CD4-positive, alpha-beta T cell treated with Interferon alpha-2 for 1 hour (primary cell): Measurements from ENCODE around the gene LDAH.

Experiments
- DNase-seq, 2 donors: peaks; one replicate each; pipeline ENCODE4 v3.0.0-alpha.2; 2020 to 2022

LDAH gene

GRCh38 chr2:20771299-20771698 is 51.6 kb downstream of the LDAH start:
- no peak for DNase-seq

GRCh38 chr2:20766798-20767644 is 55.9 kb downstream of the LDAH start:
- DNase-seq: no peak

GRCh38 chr2:20766213-20766612 is 56.7 kb downstream of the LDAH start:
- DNase-seq: no peak

GRCh38 chr2:20762945-20763683 is 59.8 kb downstream of the LDAH start:
- DNase-seq: no peak

- no peak for DNase-seq
Measured at GRCh38 chr2:20759487-20759886, 63.4 kb downstream of the LDAH start.

GRCh38 chr2:20758997-20759396 is 63.9 kb downstream of the LDAH start:
- DNase-seq: no peak

- DNase-seq: no peak
Measured at GRCh38 chr2:20757405-20758090, 65.4 kb downstream of the LDAH start.

- no peak for DNase-seq
Measured at GRCh38 chr2:20755132-20755800, 67.6 kb downstream of the LDAH start.

- no peak for DNase-seq
Measured at GRCh38 chr2:20752293-20752692, 70.6 kb downstream of the LDAH start.

GRCh38 chr2:20747317-20747716 is 75.6 kb downstream of the LDAH start:
- no peak for DNase-seq

GRCh38 chr2:20745924-20746555 is 76.9 kb downstream of the LDAH start:
- no peak for DNase-seq

- no peak for DNase-seq
Measured at GRCh38 chr2:20744366-20745335, 78.2 kb downstream of the LDAH start.

GRCh38 chr2:20738772-20739171 is 84.1 kb downstream of the LDAH start:
- no peak for DNase-seq

GRCh38 chr2:20737505-20737904 is 85.4 kb downstream of the LDAH start:
- no peak for DNase-seq

- no peak for DNase-seq
Measured at GRCh38 chr2:20728114-20728758, 94.7 kb downstream of the LDAH start.

- DNase-seq: no peak
Measured at GRCh38 chr2:20726913-20727312, 96.0 kb downstream of the LDAH start.

GRCh38 chr2:20725782-20726181 is 97.1 kb downstream of the LDAH start:
- no peak for DNase-seq

- DNase-seq: no peak
Measured at GRCh38 chr2:20724500-20725053, 98.3 kb downstream of the LDAH start.

GRCh38 chr2:20723543-20723942 is 99.4 kb downstream of the LDAH start:
- DNase-seq: no peak

- no peak for DNase-seq
Measured at GRCh38 chr2:20722592-20723240, 100.2 kb downstream of the LDAH start.
